Activated CD4-positive, alpha-beta T cell treated with anti-CD3 and anti-CD28 coated beads for 36 hours (primary cell): ENCODE data around the gene ARRDC1. TPM values are rescaled to one million over a fixed set of nuclear protein-coding genes. Genes with fewer than 3 reads are reported as not detected.
"Not testable (repeated sequence)": the region's sequence is repeated elsewhere in the genome, so short reads cannot be mapped to it uniquely, and the experiment has no call there.

Source experiments
- ATAC-seq: fragments of 200-7000 bp; cut with Tn5 transposase; one replicate; pipeline ENCODE4 v1.10.0; 2021; ENCODE audit warnings: mild to moderate bottlenecking, moderate library complexity
- CTCF ChIA-PET: fragments of 350-600 bp; sonication (Branson Sonifier 250); formaldehyde crosslinking; loops from one replicate; lab custom pipeline; 2021; ENCODE audit warnings: antibody characterized with exemption; lab: Charles Lee
- POLR2A ChIA-PET: fragments of 350-600 bp; sonication (Branson Sonifier 250); formaldehyde crosslinking; loops from one replicate; lab custom pipeline; 2021; ENCODE audit warnings: antibody characterized with exemption, inconsistent platforms; lab: Charles Lee
- DNase-seq: peaks from one replicate; pipeline ENCODE4 v3.0.0-alpha.2; 2020
- H3K27ac Mint-ChIP-seq: one replicate; pipeline ENCODE4 v1.8.0; 2021; ENCODE audit warnings: mixed read lengths
- H3K27me3 Mint-ChIP-seq: one replicate; pipeline ENCODE4 v1.8.0; 2021; ENCODE audit warnings: mixed read lengths
- H3K36me3 Mint-ChIP-seq: one replicate; pipeline ENCODE4 v1.8.0; 2021; ENCODE audit warnings: low read depth, mixed read lengths
- H3K4me1 Mint-ChIP-seq: one replicate; pipeline ENCODE4 v1.8.0; 2021; ENCODE audit warnings: mixed read lengths
- H3K4me3 Mint-ChIP-seq: one replicate; pipeline ENCODE4 v1.8.0; 2021; ENCODE audit warnings: mild to moderate bottlenecking, moderate library complexity, mixed read lengths
- H3K9me3 Mint-ChIP-seq: one replicate; pipeline ENCODE4 v1.8.0; 2021; ENCODE audit warnings: low read depth, mixed read lengths
- intact Hi-C, 2 experiments: fragments of 100-400 bp; cut with DNase I in 1 of 2; cut with micrococcal nuclease in 1 of 2; formaldehyde crosslinking; loops; one replicate each; pipeline versions ENCODE4 v1.14.2 to v1.15.1; 2022 to 2024; cut with DNase I, micrococcal nuclease
- total RNA-seq, 2 experiments: library from RNA; stranded (reverse); gene quantifications; one replicate each; pipeline ENCODE4 v1.2.3, GENCODE V29; 2021

Gene ARRDC1, protein sequence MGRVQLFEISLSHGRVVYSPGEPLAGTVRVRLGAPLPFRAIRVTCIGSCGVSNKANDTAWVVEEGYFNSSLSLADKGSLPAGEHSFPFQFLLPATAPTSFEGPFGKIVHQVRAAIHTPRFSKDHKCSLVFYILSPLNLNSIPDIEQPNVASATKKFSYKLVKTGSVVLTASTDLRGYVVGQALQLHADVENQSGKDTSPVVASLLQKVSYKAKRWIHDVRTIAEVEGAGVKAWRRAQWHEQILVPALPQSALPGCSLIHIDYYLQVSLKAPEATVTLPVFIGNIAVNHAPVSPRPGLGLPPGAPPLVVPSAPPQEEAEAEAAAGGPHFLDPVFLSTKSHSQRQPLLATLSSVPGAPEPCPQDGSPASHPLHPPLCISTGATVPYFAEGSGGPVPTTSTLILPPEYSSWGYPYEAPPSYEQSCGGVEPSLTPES
- total RNA-seq = 10 to 100 TPM; 32.4 to 41.6 TPM

GRCh38 chr9:137605121-137606004 is at the start of gene ARRDC1:
TSS of gene ARRDC1 (plus strand) at chr9:137605686. CDS start at chr9:137605718, 32 bp downstream.
- peak; percentile 97 for DNase-seq
- Mint-ChIP-seq H3K36me3 (no peaks in the 10 kb centered on the region), H3K27me3 (no peaks in the 10 kb centered on the region), H3K27ac (no peak within 1 kb of the TSS), H3K4me3 (peak within 1 kb of the TSS; percentile 76), H3K4me1 (peaks cover 24% of the 10 kb centered on the region), H3K9me3 (no peaks in the 10 kb centered on the region)
- ChIA-PET CTCF (no interaction called here), POLR2A (interaction anchor here (0.8 to 1.1 kb wide), 2 partner anchors 13 to 15 kb away, joined by 4 to 5 read pairs; partner anchors contain the start of genes EHMT1 and ZMYND19)
- peak; percentile 92 for ATAC-seq
- intact Hi-C loops = loop anchor here (1.0 to 2.0 kb wide), 12 partner anchors 13 to 815 kb away; partner anchors contain the start of genes ZMYND19 (in 2 of the 2), DPH7 (in 1 of the 2), EXD3 (in 1 of the 2) and MRPL41 (in 1 of the 2)

GRCh38 chr9:137556069-137556838 is 49.2 kb upstream of the ARRDC1 start:
- H3K36me3 Mint-ChIP-seq = peaks cover 22% of the 10 kb centered on the region
- peaks cover 4% of the 10 kb centered on the region for H3K4me1 Mint-ChIP-seq
- no peak overlapping the region for H3K4me3 Mint-ChIP-seq
- DNase-seq (no peak), ATAC-seq (no peak)
- ChIA-PET POLR2A (no interaction called here), CTCF (no interaction called here)
- H3K27ac Mint-ChIP-seq = no peak overlapping the region
- intact Hi-C loops = no loop called here
- H3K27me3 Mint-ChIP-seq = no peaks in the 10 kb centered on the region
- no peaks in the 10 kb centered on the region for H3K9me3 Mint-ChIP-seq

DNA sequence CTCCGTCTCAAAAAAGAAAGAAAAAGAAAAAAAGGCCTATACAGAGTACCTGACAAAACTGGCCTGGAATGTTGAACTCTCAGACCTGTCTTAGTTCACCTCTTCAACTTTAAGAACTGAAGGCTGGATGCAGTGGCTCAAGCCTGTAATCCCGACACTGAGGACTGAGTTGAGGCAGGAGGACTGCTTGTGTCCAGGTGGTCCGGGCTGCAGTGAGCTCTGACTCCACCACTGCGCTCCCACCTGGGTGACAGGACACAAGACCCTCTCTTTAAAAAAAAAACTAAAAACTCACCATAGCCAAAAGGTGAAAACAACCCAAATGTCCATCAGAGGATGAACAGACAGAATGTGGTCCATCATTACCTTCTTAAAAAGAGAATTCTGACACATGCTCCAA is 47.4 kb upstream of the ARRDC1 start:
- no peak for DNase-seq
- CTCF ChIA-PET = interaction anchor here (0.6 to 1.2 kb wide), 3 partner anchors 20 to 321 kb away, joined by 3 to 7 read pairs (median 5); no protein-coding TSS in a partner anchor
- intact Hi-C loops = no loop called here
- no peak for ATAC-seq
- no peaks in the 10 kb centered on the region for H3K9me3 Mint-ChIP-seq
- no peak overlapping the region for H3K4me3 Mint-ChIP-seq
- peaks cover 25% of the 10 kb centered on the region for H3K36me3 Mint-ChIP-seq
- no peaks in the 10 kb centered on the region for H3K27me3 Mint-ChIP-seq
- POLR2A ChIA-PET = interaction anchor here (0.7 kb wide), 1 partner anchor 8 kb away, joined by 8 read pairs; the partner anchor contains the start of gene PNPLA7
- H3K27ac Mint-ChIP-seq = no peak overlapping the region
- no peaks in the 10 kb centered on the region for H3K4me1 Mint-ChIP-seq

DNA sequence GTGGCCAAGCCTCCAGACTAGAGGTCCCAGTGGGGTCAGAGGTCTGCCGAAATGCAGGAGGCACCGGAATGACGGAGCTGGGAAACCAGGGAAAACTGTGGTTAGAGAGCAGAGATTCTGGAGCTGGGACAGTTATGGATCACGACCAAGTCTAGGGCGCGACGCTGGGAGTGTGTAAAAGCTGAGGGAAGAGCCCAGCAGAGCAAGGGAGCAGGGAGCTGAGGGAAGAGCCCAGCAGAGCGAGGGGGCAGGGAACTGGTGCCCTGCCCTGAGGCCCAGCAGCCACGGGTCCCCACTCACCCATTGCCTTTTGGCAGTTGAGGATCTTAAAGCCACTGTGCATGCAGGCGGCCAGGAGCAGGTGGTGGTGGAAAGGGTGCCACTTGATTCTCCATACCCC is 41.4 kb upstream of the ARRDC1 start:
- Mint-ChIP-seq H3K27ac (no peak overlapping the region), H3K9me3 (no peaks in the 10 kb centered on the region), H3K36me3 (peaks cover 27% of the 10 kb centered on the region), H3K4me3 (no peak overlapping the region), H3K27me3 (no peaks in the 10 kb centered on the region), H3K4me1 (no peaks in the 10 kb centered on the region)
- intact Hi-C loops = no loop called here
- ATAC-seq (no peak), DNase-seq (no peak)
- ChIA-PET POLR2A (no interaction called here), CTCF (interaction anchor here (0.6 to 1.4 kb wide), 4 partner anchors 9 to 77 kb away, joined by 3 to 5 read pairs (median 4); no protein-coding TSS in a partner anchor)

GRCh38 chr9:137564817-137565411 is 40.6 kb upstream of the ARRDC1 start:
- H3K36me3 Mint-ChIP-seq = peaks cover 21% of the 10 kb centered on the region
- H3K27me3 Mint-ChIP-seq = no peaks in the 10 kb centered on the region
- ATAC-seq (no peak), DNase-seq (no peak)
- H3K27ac Mint-ChIP-seq = no peak overlapping the region
- intact Hi-C loops = no loop called here
- no peaks in the 10 kb centered on the region for H3K9me3 Mint-ChIP-seq
- H3K4me1 Mint-ChIP-seq = no peaks in the 10 kb centered on the region
- no peak overlapping the region for H3K4me3 Mint-ChIP-seq
- CTCF ChIA-PET = interaction anchor here (0.8 kb wide), 1 partner anchor 13 kb away, joined by 5 read pairs; no protein-coding TSS in a partner anchor
- POLR2A ChIA-PET = no interaction called here

GRCh38 chr9:137568445-137568844 is 37.0 kb upstream of the ARRDC1 start:
- H3K9me3 Mint-ChIP-seq, intact Hi-C loops, POLR2A ChIA-PET, ATAC-seq, H3K27ac Mint-ChIP-seq, CTCF ChIA-PET, H3K27me3 Mint-ChIP-seq, H3K4me1 Mint-ChIP-seq, H3K4me3 Mint-ChIP-seq, DNase-seq: not testable (repeated sequence)
- H3K36me3 Mint-ChIP-seq = peaks cover 23% of the 10 kb centered on the region

DNA sequence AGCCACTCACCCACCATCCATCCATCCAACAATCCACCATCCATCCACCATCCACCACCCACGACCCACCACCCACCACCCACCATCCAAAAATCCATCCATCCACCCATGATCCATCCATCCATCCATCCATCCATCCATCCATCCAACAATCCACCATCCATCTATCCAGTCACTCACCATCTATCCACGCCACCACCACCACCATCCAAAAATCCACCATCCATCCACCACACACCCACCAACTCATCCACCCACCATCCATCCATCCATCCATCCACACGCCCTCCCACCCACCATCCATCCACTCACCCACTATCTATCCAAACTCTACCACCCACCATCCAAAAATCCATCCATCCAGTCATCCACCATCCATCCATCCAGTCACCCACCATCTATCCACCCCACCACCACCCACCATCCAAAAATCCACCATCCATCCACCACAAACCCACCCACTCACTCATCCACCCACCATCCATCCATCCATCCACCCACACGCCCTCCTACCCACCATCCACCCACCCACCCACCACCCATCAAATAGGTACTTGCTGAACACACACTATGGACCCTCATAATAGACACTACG is 35.8 kb upstream of the ARRDC1 start:
- no peak overlapping the region for H3K27ac Mint-ChIP-seq
- H3K27me3 Mint-ChIP-seq = no peaks in the 10 kb centered on the region
- H3K36me3 Mint-ChIP-seq = peaks cover 22% of the 10 kb centered on the region
- no peaks in the 10 kb centered on the region for H3K9me3 Mint-ChIP-seq
- no peaks in the 10 kb centered on the region for H3K4me1 Mint-ChIP-seq
- no peak overlapping the region for H3K4me3 Mint-ChIP-seq
- ATAC-seq = no peak
- POLR2A ChIA-PET = no interaction called here
- DNase-seq = no peak
- CTCF ChIA-PET = interaction anchor here (0.6 kb wide), 1 partner anchor 601 kb away, joined by 3 read pairs; no protein-coding TSS in a partner anchor
- intact Hi-C loops = no loop called here

- CTCF ChIA-PET = no interaction called here
- H3K4me3 Mint-ChIP-seq = no peak overlapping the region
- intact Hi-C loops = no loop called here
These were observed 34.9 kb upstream of the ARRDC1 start for GRCh38 chr9:137570566-137570965.

DNA sequence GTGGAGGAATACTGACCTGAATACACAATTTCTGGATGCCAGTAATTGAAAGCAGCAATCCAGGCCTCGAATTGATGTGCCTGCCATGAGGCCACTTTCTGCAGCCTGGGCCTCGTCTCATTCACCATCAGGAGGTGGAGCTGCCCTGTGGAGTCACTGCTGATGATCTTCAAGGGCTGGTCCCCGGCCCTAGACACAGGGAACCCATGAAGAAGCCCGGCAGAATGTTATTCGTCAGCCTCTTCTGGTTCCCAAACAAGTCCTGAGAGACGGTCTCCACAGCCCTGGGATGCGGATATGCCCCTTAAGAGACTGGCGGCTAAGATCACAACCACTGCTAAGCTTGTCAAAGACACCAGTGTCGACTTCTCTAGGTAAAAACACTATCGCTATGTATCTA is 31.3 kb upstream of the ARRDC1 start:
- Mint-ChIP-seq H3K9me3 (no peaks in the 10 kb centered on the region), H3K4me3 (no peak overlapping the region), H3K36me3 (peaks cover 35% of the 10 kb centered on the region), H3K4me1 (peaks cover 26% of the 10 kb centered on the region), H3K27ac (no peak overlapping the region), H3K27me3 (no peaks in the 10 kb centered on the region)
- ATAC-seq = no peak
- DNase-seq = no peak
- CTCF ChIA-PET = no interaction called here
- POLR2A ChIA-PET = no interaction called here
- intact Hi-C loops = no loop called here

More at GRCh38 chr9:137570566-137570965, 34.9 kb upstream of the ARRDC1 start:
- no peak overlapping the region for H3K27ac Mint-ChIP-seq
- DNase-seq (no peak), ATAC-seq (no peak)
- H3K4me1 Mint-ChIP-seq = peaks cover 7% of the 10 kb centered on the region
- H3K36me3 Mint-ChIP-seq = peaks cover 29% of the 10 kb centered on the region
- POLR2A ChIA-PET = no interaction called here
- no peaks in the 10 kb centered on the region for H3K27me3 Mint-ChIP-seq
- H3K9me3 Mint-ChIP-seq = no peaks in the 10 kb centered on the region

DNA sequence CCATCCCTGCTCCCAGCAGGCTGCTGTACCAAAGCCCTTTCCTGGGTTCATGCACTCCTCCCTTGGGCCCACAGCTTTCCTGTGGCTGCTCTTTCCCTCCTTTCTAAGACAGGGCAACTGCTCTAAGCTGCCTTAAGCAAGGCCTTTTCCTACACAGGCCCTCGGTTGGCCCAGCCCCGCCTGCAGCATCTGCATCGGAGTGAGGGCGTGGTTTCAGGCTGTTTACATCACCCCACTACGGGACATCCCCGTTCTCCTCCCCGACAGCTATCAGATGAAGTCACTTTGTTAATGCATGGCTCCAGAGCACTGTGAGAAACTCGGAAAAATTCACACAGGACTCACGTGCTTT is 30.1 kb upstream of the ARRDC1 start:
- Mint-ChIP-seq H3K27me3 (no peaks in the 10 kb centered on the region), H3K4me1 (peaks cover 28% of the 10 kb centered on the region), H3K9me3 (no peaks in the 10 kb centered on the region), H3K27ac (peak overlapping the region; percentile 38), H3K4me3 (no peak overlapping the region), H3K36me3 (peaks cover 34% of the 10 kb centered on the region)
- DNase-seq (peak; percentile 31), ATAC-seq (no peak)
- intact Hi-C loops = no loop called here
- CTCF ChIA-PET = no interaction called here
- POLR2A ChIA-PET = no interaction called here
